ENCODE measurements around the gene FBXO11.

FBXO11 gene

GRCh38 chr2:47810850-47811249, 95.4 kb downstream of the FBXO11 start:
- Mint-ChIP-seq H3K27ac (peak overlapping the region in 1 of 2 donors; percentile 38), H3K27me3 (no peaks in the 10 kb centered on the region)

GRCh38 chr2:47809903-47810302, 96.4 kb downstream of the FBXO11 start:
- no peak for DNase-seq
- ATAC-seq (replicated peaks): no peak
- Mint-ChIP-seq H3K27me3 (no peaks in the 10 kb centered on the region), H3K4me1 (ENCODE audit: low read depth in 2 of 2) (peaks cover 0 to 2% of the 10 kb centered on the region in 2 donors), H3K27ac (no peak overlapping the region), H3K4me3 (no peak overlapping the region), H3K9me3 (no peaks in the 10 kb centered on the region), H3K36me3 (ENCODE audit: insufficient read depth) (peaks cover 82% of the 10 kb centered on the region)

More at GRCh38 chr2:47810850-47811249, 95.4 kb downstream of the FBXO11 start:
- ATAC-seq (replicated peaks) (no peak), DNase-seq (no peak)
- peaks cover 0 to 4% of the 10 kb centered on the region in 2 donors for H3K4me1 Mint-ChIP-seq (ENCODE audit: low read depth in 2 of 2)
- H3K4me3 Mint-ChIP-seq: no peak overlapping the region
- peaks cover 82% of the 10 kb centered on the region for H3K36me3 Mint-ChIP-seq (ENCODE audit: insufficient read depth)
- H3K9me3 Mint-ChIP-seq: no peaks in the 10 kb centered on the region

GRCh38 chr2:47808614-47809013, 97.7 kb downstream of the FBXO11 start:
- peaks cover 84% of the 10 kb centered on the region for H3K36me3 Mint-ChIP-seq (ENCODE audit: insufficient read depth)
- H3K27ac Mint-ChIP-seq: peak overlapping the region; percentile 14 to 20
- H3K4me3 Mint-ChIP-seq: no peak overlapping the region
- no peak for DNase-seq
- no peaks in the 10 kb centered on the region for H3K9me3 Mint-ChIP-seq
- no peaks in the 10 kb centered on the region for H3K27me3 Mint-ChIP-seq
- no peak for ATAC-seq (replicated peaks)
- H3K4me1 Mint-ChIP-seq (ENCODE audit: low read depth in 2 of 2): no peaks in the 10 kb centered on the region

- H3K27me3 Mint-ChIP-seq: no peaks in the 10 kb centered on the region
- no peak overlapping the region for H3K27ac Mint-ChIP-seq
- peaks cover 84% of the 10 kb centered on the region for H3K36me3 Mint-ChIP-seq (ENCODE audit: insufficient read depth)
- no peak overlapping the region for H3K4me3 Mint-ChIP-seq
- peaks cover 0 to 3% of the 10 kb centered on the region in 2 donors for H3K9me3 Mint-ChIP-seq
- ATAC-seq (replicated peaks) (no peak), DNase-seq (no peak)
- H3K4me1 Mint-ChIP-seq (ENCODE audit: low read depth in 2 of 2): no peaks in the 10 kb centered on the region
Measured at GRCh38 chr2:47805850-47806249, 100.4 kb downstream of the FBXO11 start.

GRCh38 chr2:47803770-47804169, 102.5 kb downstream of the FBXO11 start:
- ATAC-seq (replicated peaks) (no peak), DNase-seq (no peak)
- Mint-ChIP-seq H3K4me1 (ENCODE audit: low read depth in 2 of 2) (no peaks in the 10 kb centered on the region), H3K27ac (no peak overlapping the region), H3K4me3 (no peak overlapping the region), H3K9me3 (peaks cover 0 to 3% of the 10 kb centered on the region in 2 donors), H3K27me3 (no peaks in the 10 kb centered on the region), H3K36me3 (ENCODE audit: insufficient read depth) (peaks cover 88% of the 10 kb centered on the region)

- peaks cover 0 to 3% of the 10 kb centered on the region in 2 donors for H3K9me3 Mint-ChIP-seq
- peaks cover 88% of the 10 kb centered on the region for H3K36me3 Mint-ChIP-seq (ENCODE audit: insufficient read depth)
- H3K27me3 Mint-ChIP-seq: no peaks in the 10 kb centered on the region
- ATAC-seq (replicated peaks): no peak
- no peak overlapping the region for H3K27ac Mint-ChIP-seq
- no peak for DNase-seq
- peaks cover 2 to 3% of the 10 kb centered on the region in 2 donors for H3K4me1 Mint-ChIP-seq (ENCODE audit: low read depth in 2 of 2)
- H3K4me3 Mint-ChIP-seq: no peak overlapping the region
Measured at GRCh38 chr2:47803363-47803762, 102.9 kb downstream of the FBXO11 start.

GRCh38 chr2:47801118-47801517, 105.2 kb downstream of the FBXO11 start:
- ATAC-seq (replicated peaks) (no peak), DNase-seq (no peak)
- Mint-ChIP-seq H3K27me3 (no peaks in the 10 kb centered on the region), H3K27ac (peak overlapping the region in 1 of 2 donors; percentile 68), H3K4me1 (ENCODE audit: low read depth in 2 of 2) (peaks cover 3 to 13% of the 10 kb centered on the region in 2 donors), H3K4me3 (no peak overlapping the region), H3K36me3 (ENCODE audit: insufficient read depth) (peaks cover 79% of the 10 kb centered on the region), H3K9me3 (peaks cover 0 to 3% of the 10 kb centered on the region in 2 donors)

- ATAC-seq (replicated peaks): no peak
- Mint-ChIP-seq H3K4me1 (ENCODE audit: low read depth in 2 of 2) (peaks cover 6 to 13% of the 10 kb centered on the region in 2 donors), H3K27me3 (no peaks in the 10 kb centered on the region), H3K4me3 (no peak overlapping the region), H3K36me3 (ENCODE audit: insufficient read depth) (peaks cover 79% of the 10 kb centered on the region), H3K27ac (peak overlapping the region; percentile 16 to 44), H3K9me3 (peaks cover 0 to 3% of the 10 kb centered on the region in 2 donors)
- no peak for DNase-seq
Measured at GRCh38 chr2:47799031-47799609, 107.2 kb downstream of the FBXO11 start.

GRCh38 chr2:47798631-47799030, 107.7 kb downstream of the FBXO11 start:
- Mint-ChIP-seq H3K27ac (no peak overlapping the region), H3K36me3 (ENCODE audit: insufficient read depth) (peaks cover 74% of the 10 kb centered on the region), H3K4me3 (no peak overlapping the region), H3K4me1 (ENCODE audit: low read depth in 2 of 2) (peaks cover 6 to 13% of the 10 kb centered on the region in 2 donors), H3K9me3 (peaks cover 0 to 3% of the 10 kb centered on the region in 2 donors), H3K27me3 (no peaks in the 10 kb centered on the region)
- no peak for ATAC-seq (replicated peaks)
- DNase-seq: no peak

GRCh38 chr2:47796090-47796697, 110.1 kb downstream of the FBXO11 start:
- Mint-ChIP-seq H3K27ac (no peak overlapping the region), H3K27me3 (no peaks in the 10 kb centered on the region), H3K36me3 (ENCODE audit: insufficient read depth) (peaks cover 59% of the 10 kb centered on the region), H3K4me3 (no peak overlapping the region), H3K4me1 (ENCODE audit: low read depth in 2 of 2) (peaks cover 6 to 14% of the 10 kb centered on the region in 2 donors), H3K9me3 (no peaks in the 10 kb centered on the region)
- ATAC-seq (replicated peaks): no peak
- DNase-seq: no peak

- H3K9me3 Mint-ChIP-seq: no peaks in the 10 kb centered on the region
- H3K27me3 Mint-ChIP-seq: no peaks in the 10 kb centered on the region
Measured at GRCh38 chr2:47785986-47786385, 120.3 kb downstream of the FBXO11 start.

GRCh38 chr2:47784352-47784851, 121.9 kb downstream of the FBXO11 start:
- Mint-ChIP-seq H3K27me3 (no peaks in the 10 kb centered on the region), H3K9me3 (no peaks in the 10 kb centered on the region), H3K27ac (peak overlapping the region; percentile 67 to 88), H3K36me3 (ENCODE audit: insufficient read depth) (peaks cover 9% of the 10 kb centered on the region), H3K4me3 (peak overlapping the region; percentile 88 to 94), H3K4me1 (ENCODE audit: low read depth in 2 of 2) (peaks cover 14 to 16% of the 10 kb centered on the region in 2 donors)
- no peak for DNase-seq
- ATAC-seq (replicated peaks): no peak

More at GRCh38 chr2:47785986-47786385, 120.3 kb downstream of the FBXO11 start:
- Mint-ChIP-seq H3K4me1 (ENCODE audit: low read depth in 2 of 2) (peaks cover 18 to 19% of the 10 kb centered on the region in 2 donors), H3K4me3 (peak overlapping the region in 1 of 2 donors; percentile 4), H3K36me3 (ENCODE audit: insufficient read depth) (peaks cover 14% of the 10 kb centered on the region), H3K27ac (no peak overlapping the region)
- ATAC-seq (replicated peaks) (no peak), DNase-seq (no peak)

GRCh38 chr2:47783486-47784351, 122.6 kb downstream of the FBXO11 start:
- Mint-ChIP-seq H3K9me3 (no peaks in the 10 kb centered on the region), H3K27me3 (no peaks in the 10 kb centered on the region), H3K36me3 (ENCODE audit: insufficient read depth) (peaks cover 9% of the 10 kb centered on the region), H3K4me1 (ENCODE audit: low read depth in 2 of 2) (peaks cover 14 to 16% of the 10 kb centered on the region in 2 donors), H3K27ac (peak overlapping the region; percentile 67 to 88), H3K4me3 (peak overlapping the region; percentile 88 to 94)
- DNase-seq: peak; percentile 41 to 50 (median 46)
- peak; percentile 32 for ATAC-seq (replicated peaks)
